K562 (cell line): ENCODE measurements around the gene MAML1. TPM values are rescaled to one million over a fixed set of nuclear protein-coding genes. Genes with fewer than 3 reads are reported as not detected.

Source experiments
- ATAC-seq: fragments of 200-7000 bp; cut with Tn5 transposase; 3 replicates; pipeline ENCODE4 v1.9.1; 2020; ENCODE audit warnings: moderate library complexity
- BruUV-seq: library from RNA; stranded (reverse); fragments of 400-500 nt; replicated peaks from 2 replicates; lab custom pipeline; 2021; lab: Mats Ljungman, UMichigan
- CTCF ChIA-PET: fragments of 300-600 bp; formaldehyde crosslinking; extraction: SDS; loops from one replicate; lab custom pipeline; 2021; ENCODE audit warnings: low intra/inter-chr PET ratio; lab: Yijun Ruan, JAX
- POLR2A ChIA-PET: fragments of 300-600, 350-650 bp; sonication (Branson Sonifier 250); formaldehyde crosslinking; extraction: SDS; loops from one replicate; lab custom pipeline; 2021; ENCODE audit warnings: antibody characterized with exemption, inconsistent platforms; lab: Yijun Ruan, JAX
- DNase-seq, 4 experiments: peaks; one replicate each; pipeline versions ENCODE4 v3.0.0 to v3.0.0-alpha.2; 2011 to 2018; ENCODE audit warnings: low spot score in 3 of 4, mixed read lengths in 3 of 4; ENCODE audit errors: extremely low read depth in 1 of 4
- FAIRE-seq: peaks from 2 replicates; lab custom pipeline; 2011; peaks lifted over from hg19 to GRCh38; lab: Jason Lieb, UNC
- H2AFZ ChIP-seq: 2 replicates; pipeline ENCODE4 v1.6.0; 2011; ENCODE audit warnings: low read depth, low read length, control low read depth, inconsistent platforms
- H3K27ac ChIP-seq: fragments of 200-600 bp; 3 replicates; pipeline ENCODE4 v1.8.0; 2011; ENCODE audit warnings: low read depth, mild to moderate bottlenecking, control low read depth, inconsistent platforms, low read length, moderate library complexity, mixed read lengths; ENCODE audit errors: extremely low read depth
- H3K27me3 ChIP-seq, 2 experiments: fragments of 300-600 bp in 1 of 2; 2 replicates in 1 of 2; 3 replicates in 1 of 2; pipeline versions ENCODE4 v1.6.0 to v1.8.0; 2011; ENCODE audit warnings: inconsistent platforms in 2 of 2, low read length in 2 of 2, mild to moderate bottlenecking in 1 of 2, mixed read lengths in 1 of 2, moderate library complexity in 1 of 2; ENCODE audit not compliant: control insufficient read depth in 2 of 2, insufficient read depth in 2 of 2
- H3K36me3 ChIP-seq: fragments of 300-600 bp; 3 replicates; pipeline ENCODE4 v1.8.0; 2011; ENCODE audit warnings: mild to moderate bottlenecking, low read length, inconsistent platforms; ENCODE audit not compliant: control insufficient read depth, insufficient read depth
- H3K4me1 ChIP-seq, 2 experiments: fragments of 200-600 bp in 1 of 2; replicated peaks in 1 of 2; 2 replicates in 1 of 2; 3 replicates in 1 of 2; pipeline versions ENCODE4 v1.5.1 to v1.8.0; 2011; ENCODE audit warnings: inconsistent platforms in 2 of 2, low read length in 2 of 2, mild to moderate bottlenecking in 1 of 2, mixed read lengths in 1 of 2, moderate library complexity in 1 of 2; ENCODE audit not compliant: control insufficient read depth in 2 of 2, insufficient read depth in 2 of 2
- H3K4me2 ChIP-seq: 2 replicates; pipeline ENCODE4 v1.6.1; 2011; ENCODE audit warnings: low read length, control low read depth, inconsistent platforms, mixed read lengths; ENCODE audit not compliant: insufficient read depth
- H3K4me3 ChIP-seq: fragments of 200-600 bp; sonication (generic), shearing (Covaris generic); 2 replicates; pipeline ENCODE4 v1.5.1; 2016; ENCODE audit warnings: control low read depth, inconsistent platforms
- H3K79me2 ChIP-seq: fragments of 200-600 bp; 3 replicates; pipeline ENCODE4 v1.8.0; 2011; ENCODE audit warnings: low read length, inconsistent platforms; ENCODE audit not compliant: control insufficient read depth, insufficient read depth
- H3K9ac ChIP-seq, 2 experiments: 2 replicates each; pipeline versions ENCODE4 v1.6.0 to v1.6.1; 2011; ENCODE audit warnings: low read depth in 2 of 2, low read length in 2 of 2, control low read depth in 1 of 2, inconsistent platforms in 1 of 2, mild to moderate bottlenecking in 1 of 2, mixed read lengths in 1 of 2; ENCODE audit not compliant: insufficient read depth in 1 of 2
- H3K9me1 ChIP-seq: one replicate; pipeline ENCODE4 v1.6.0; 2011; ENCODE audit warnings: inconsistent platforms, mild to moderate bottlenecking, low read length, moderate library complexity; ENCODE audit not compliant: control insufficient read depth, insufficient read depth
- H3K9me3 ChIP-seq: replicated peaks from 2 replicates; pipeline ENCODE4 v1.5.1; 2011; ENCODE audit warnings: low read depth, low read length, inconsistent platforms; ENCODE audit not compliant: control insufficient read depth, insufficient read depth
- H4K20me1 ChIP-seq: replicated peaks from 2 replicates; pipeline ENCODE4 v1.6.1; 2011; ENCODE audit warnings: low read length, inconsistent platforms, mixed read lengths; ENCODE audit not compliant: control insufficient read depth, insufficient read depth
- GTF2A2 ChIP-seq: IDR thresholded peaks from 2 replicates; pipeline ENCODE4 v1.6.1; 2016; ENCODE audit warnings: mild to moderate bottlenecking, missing genetic modification characterization, missing compliant biosample characterization
- HES1 ChIP-seq: fragments of 450-650 bp; IDR thresholded peaks from 2 replicates; pipeline ENCODE4 v1.6.1; 2016; ENCODE audit warnings: low read depth, mild to moderate bottlenecking, moderate library complexity
- MYC ChIP-seq, 2 experiments: fragments of 250-450 bp in 1 of 2; sonication (Bioruptor Pico) in 1 of 2; IDR thresholded peaks; 2 replicates each; pipeline versions ENCODE4 v1.5.1 to v1.6.1; 2012 to 2021; ENCODE audit warnings: low read depth in 2 of 2, borderline replicate concordance in 1 of 2, improper control_type of control experiment in 1 of 2, low read length in 1 of 2, mild to moderate bottlenecking in 1 of 2, moderate library complexity in 1 of 2
- NFATC3 ChIP-seq: fragments of 450-650 bp; IDR thresholded peaks from 2 replicates; pipeline ENCODE4 v1.6.1; 2017; ENCODE audit warnings: mild to moderate bottlenecking
- WGBS: fragments of 100-300 bp; shearing (Covaris generic); methylation state at CpG from one replicate; pipeline ENCODE4 v1.1.6; 2016; ENCODE audit warnings: low coverage, mixed read lengths; ENCODE audit not compliant: insufficient coverage; ENCODE audit errors: missing lambda C conversion rate; 5-methylcytosine and 5-hydroxymethylcytosine counted together
- in situ Hi-C: fragments of 300-500 bp; cut with MboI; formaldehyde crosslinking; loops from 4 replicates; pipeline ENCODE4 v1.15.0; 2018; ENCODE audit warnings: inconsistent platforms, mixed read lengths
- intact Hi-C: fragments of 100-400 bp; cut with micrococcal nuclease; formaldehyde crosslinking; loops from 2 replicates; pipeline ENCODE4 v1.14.2; 2022
- polyA plus RNA-seq, 8 experiments: library from polyadenylated mRNA; depleted of rRNA in 4 of 8; stranded (reverse) in 5 of 8; unstranded in 3 of 8; fragments of >200 nt; fragmentation: Nextera tagmentation in 2 of 8; fragmentation: Illumina TruSeq in 1 of 8; extraction: Ambion mirVana in 2 of 8; extraction: Trizol in 1 of 8; gene quantifications; 2 replicates each; pipeline versions ENCODE4 v1.2.1 to v1.2.3, GENCODE V29; 2011 to 2014; ENCODE audit warnings: inconsistent platforms in 1 of 8, missing spikeins in 1 of 8
- total RNA-seq, 7 experiments: library from RNA; depleted of rRNA in 6 of 7; stranded (reverse); fragments of >200 nt in 6 of 7; fragmentation: Illumina TruSeq in 2 of 7; extraction: Trizol in 2 of 7; gene quantifications; 2 replicates each; pipeline versions ENCODE4 v1.2.1 to v1.2.3, GENCODE V29; 2011 to 2021; ENCODE audit warnings: low replicate concordance in 1 of 7

MAML1 gene
- total and polyA plus RNA-seq, 9 of the 15 experiments (the other 6 are each of a cell fraction or from before 2014, with no cell fraction given) = 0.32 to 18.4 (median 7.0) TPM

DNA sequence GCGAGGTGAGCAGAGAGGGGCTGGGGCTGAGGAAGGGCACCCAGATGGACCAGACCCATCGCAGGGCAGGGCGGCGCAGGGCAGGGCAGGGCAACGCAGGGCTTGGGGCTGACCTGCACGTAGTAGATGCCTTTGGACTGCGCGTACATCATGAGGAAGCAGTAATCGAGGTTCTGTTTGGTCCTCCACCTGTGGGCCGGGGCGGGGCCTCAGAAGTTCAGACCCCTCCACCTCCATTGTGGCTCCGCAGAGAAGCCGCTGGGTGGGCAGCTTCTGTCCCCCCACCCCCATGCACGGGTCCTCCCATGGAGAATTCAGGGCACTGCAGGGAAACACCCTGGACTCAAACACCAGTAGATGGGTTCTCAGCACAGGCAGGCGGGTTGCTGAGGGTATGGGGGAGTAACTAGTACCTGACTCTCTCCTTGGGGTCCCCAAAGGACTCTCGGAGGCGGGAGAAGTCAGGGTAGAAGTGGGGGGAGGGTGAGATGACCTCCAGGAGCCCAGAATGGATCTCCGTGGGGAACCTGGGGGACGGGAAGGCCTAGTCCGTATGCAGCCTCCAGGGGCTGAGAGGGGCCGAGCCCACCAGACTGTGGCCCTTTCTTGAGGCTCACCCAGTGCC lies 67.6 kb downstream of the MAML1 start:
- WGBS = 92% methylated on average over 20 of the region's 21 CpGs
- TF ChIP-seq NFATC3 (no peak), MYC (IDR thresholded peaks at IDR 0.05; ENCODE audit: low read depth, low read length) (no peak), MYC (CRISPR knock-in tag; IDR thresholded peaks at IDR 0.05; ENCODE audit: borderline replicate concordance, low read depth) (no peak), GTF2A2 (tag) (no peak), HES1 (no peak)
- ChIA-PET POLR2A (no interaction called here), CTCF (no interaction called here)
- no peaks in the 10 kb centered on the region for H3K27me3 ChIP-seq
- H3K4me3 ChIP-seq = no peak overlapping the region
- ATAC-seq (no peak), FAIRE-seq (no peak), DNase-seq (no peak)
- BruUV-seq = no TSS peak
- peaks cover 75% of the 10 kb centered on the region; the same call in 2 of the 3 replicates for H3K36me3 ChIP-seq
- in situ Hi-C loops = no loop called here
- intact Hi-C loops = no loop called here
- no peak overlapping the region for H3K9ac ChIP-seq
- peaks cover 20 to 66% of the 10 kb centered on the region in 2 experiments for H3K4me1 ChIP-seq
- no peak overlapping the region for H3K4me2 ChIP-seq
- no peak overlapping the region for H3K27ac ChIP-seq
- no peak overlapping the region for H2AFZ ChIP-seq
- no peaks in the 10 kb centered on the region for H4K20me1 ChIP-seq
- peaks cover 25% of the 10 kb centered on the region for H3K79me2 ChIP-seq
- peaks cover 6% of the 10 kb centered on the region for H3K9me1 ChIP-seq
- no peaks in the 10 kb centered on the region for H3K9me3 ChIP-seq
